GM12878 (cell line): ENCODE measurements around the gene CMC1. TPM values are rescaled to one million over a fixed set of nuclear protein-coding genes. Genes with fewer than 3 reads are reported as not detected.
A peak's percentile ranks its signal among the peaks of the same experiment; 100 is the strongest.

ENCODE experiments used
- ATAC-seq: fragments of 200-7000 bp; cut with Tn5 transposase; 3 replicates; pipeline ENCODE4 v1.9.1; 2020; ENCODE audit warnings: mild to moderate bottlenecking, moderate library complexity
- BruUV-seq: library from RNA; stranded (reverse); fragments of 400-500 nt; replicated peaks from 2 replicates; lab custom pipeline; 2021; lab: Mats Ljungman, UMichigan
- CTCF ChIA-PET: fragments of 300-600 bp; sonication (Branson Sonifier 250); formaldehyde crosslinking; extraction: SDS; loops from one replicate; lab custom pipeline; 2021; ENCODE audit warnings: inconsistent platforms; lab: Yijun Ruan, JAX
- POLR2A ChIA-PET: fragments of 350-600 bp; formaldehyde crosslinking; extraction: SDS; loops from one replicate; lab custom pipeline; 2021; ENCODE audit warnings: inconsistent platforms; lab: Charles Lee
- RAD21 ChIA-PET: fragments of 300-600 bp; sonication (Branson Sonifier 250); formaldehyde crosslinking; loops from one replicate; lab custom pipeline; 2023; ENCODE audit warnings: antibody characterized with exemption; ENCODE audit not compliant: unreplicated experiment; lab: Charles Lee
- SMC1A ChIA-PET: fragments of 300-600 bp; sonication (Branson Sonifier 250); formaldehyde crosslinking; loops from one replicate; lab custom pipeline; 2023; ENCODE audit not compliant: unreplicated experiment, uncharacterized antibody; lab: Charles Lee
- DNase-seq: peaks from one replicate; pipeline ENCODE4 v3.0.0-alpha.2; 2011; ENCODE audit warnings: low read depth, low spot score
- FAIRE-seq: peaks from 3 replicates; lab custom pipeline; 2011; peaks lifted over from hg19 to GRCh38; lab: Jason Lieb, UNC
- H2AFZ ChIP-seq: 2 replicates; pipeline ENCODE4 v1.6.0; 2011; ENCODE audit warnings: low read depth, low read length, control low read depth; ENCODE audit not compliant: control insufficient read depth
- H3K27ac ChIP-seq: 2 replicates; pipeline ENCODE4 v1.5.1; 2011; ENCODE audit warnings: control low read depth; ENCODE audit not compliant: control insufficient read depth, insufficient read depth
- H3K27me3 ChIP-seq, 2 experiments: replicated peaks in 1 of 2; 2 replicates each; pipeline versions ENCODE4 v1.6.0 to v1.6.1; 2011; ENCODE audit warnings: low read length in 1 of 2; ENCODE audit not compliant: control insufficient read depth in 2 of 2, insufficient read depth in 2 of 2
- H3K36me3 ChIP-seq, 2 experiments: 2 replicates each; pipeline ENCODE4 v1.5.1; 2011; ENCODE audit warnings: low read length in 1 of 2; ENCODE audit not compliant: control insufficient read depth in 2 of 2, insufficient read depth in 2 of 2
- H3K4me1 ChIP-seq: 2 replicates; pipeline ENCODE4 v1.6.1; 2011; ENCODE audit warnings: mild to moderate bottlenecking, low read length, moderate library complexity, mixed read lengths; ENCODE audit not compliant: control insufficient read depth, insufficient read depth
- H3K4me2 ChIP-seq: 2 replicates; pipeline ENCODE4 v1.6.0; 2011; ENCODE audit warnings: control low read depth; ENCODE audit not compliant: control insufficient read depth, insufficient read depth
- H3K4me3 ChIP-seq: fragments of 200-600 bp; sonication (generic); 2 replicates; pipeline ENCODE4 v1.5.1; 2016
- H3K79me2 ChIP-seq: 2 replicates; pipeline ENCODE4 v1.6.0; 2011; ENCODE audit warnings: low read length; ENCODE audit not compliant: control insufficient read depth, insufficient read depth
- H3K9ac ChIP-seq: 2 replicates; pipeline ENCODE4 v1.8.0; 2011; ENCODE audit warnings: low read length, control low read depth, mixed read lengths; ENCODE audit not compliant: control insufficient read depth, insufficient read depth
- H3K9me3 ChIP-seq: replicated peaks from 3 replicates; pipeline ENCODE4 v1.5.1; 2011; ENCODE audit warnings: mild to moderate bottlenecking, low read length; ENCODE audit not compliant: control insufficient read depth, insufficient read depth
- H4K20me1 ChIP-seq: 2 replicates; pipeline ENCODE4 v1.6.0; 2011; ENCODE audit not compliant: control insufficient read depth, insufficient read depth
- BHLHE40 ChIP-seq, 2 experiments: fragments of 450-650 bp in 1 of 2; IDR thresholded peaks; 2 replicates each; pipeline ENCODE4 v1.6.1; 2011 to 2017; ENCODE audit warnings: low read depth in 2 of 2, borderline replicate concordance in 1 of 2, improper control_type of control experiment in 1 of 2, low read length in 1 of 2, mild to moderate bottlenecking in 1 of 2
- TBL1XR1 ChIP-seq: IDR thresholded peaks from 2 replicates; pipeline ENCODE4 v1.6.1; 2012; ENCODE audit warnings: low read depth, low read length, improper control_type of control experiment
- WGBS: methylation state at CpG from one replicate; pipeline ENCODE4 v1.1.6; 2016; ENCODE audit warnings: low lambda C conversion rate; ENCODE audit not compliant: insufficient replicate concordance, insufficient coverage; ENCODE audit errors: missing lambda C conversion rate; 5-methylcytosine and 5-hydroxymethylcytosine counted together
- in situ Hi-C: fragments of 300-500 bp; cut with MboI; formaldehyde crosslinking; loops from 9 replicates; pipeline ENCODE4 v1.14.3; 2018; ENCODE audit warnings: mixed read lengths
- intact Hi-C: fragments of 100-400 bp; cut with micrococcal nuclease; formaldehyde crosslinking; loops from one replicate; pipeline ENCODE4 v1.14.2; 2022; ENCODE audit not compliant: unreplicated experiment
- polyA plus RNA-seq, 11 experiments: library from polyadenylated mRNA; depleted of rRNA in 4 of 11; unstranded in 6 of 11; stranded (reverse) in 5 of 11; fragments of >200 nt; fragmentation: Nextera tagmentation in 4 of 11; fragmentation: Illumina TruSeq in 1 of 11; extraction: Ambion mirVana in 4 of 11; extraction: Trizol in 1 of 11; gene quantifications; 1 replicate in 1 of 11; 2 replicates in 10 of 11; pipeline versions ENCODE4 v1.2.1 to v1.2.3, GENCODE V29; 2011 to 2016; ENCODE audit warnings: inconsistent platforms in 2 of 11, missing spikeins in 2 of 11, low read depth in 1 of 11
- total RNA-seq, 4 experiments: library from RNA; depleted of rRNA in 3 of 4; stranded (reverse); fragments of >200 nt in 3 of 4; fragmentation: Illumina TruSeq in 1 of 4; extraction: Trizol in 1 of 4; gene quantifications; 2 replicates each; pipeline versions ENCODE4 v1.2.1 to v1.2.3, GENCODE V29; 2013 to 2021
- TF ChIP-seq, protein P1 (sequence below): fragments of 450-650 bp; IDR thresholded peaks from 2 replicates; pipeline ENCODE4 v1.6.1; 2016; ENCODE audit warnings: mild to moderate bottlenecking, moderate library complexity, borderline replicate concordance
- TF ChIP-seq, protein P2 (sequence below): fragments of 450-650 bp; IDR thresholded peaks from 2 replicates; pipeline ENCODE4 v1.6.1; 2016; ENCODE audit warnings: mild to moderate bottlenecking

CMC1 gene
- total and polyA plus RNA-seq, 10 of the 15 experiments (the other 5 are each of a cell fraction or from before 2014, with no cell fraction given) = 12.3 to 118 (median 29.3) TPM

DNA sequence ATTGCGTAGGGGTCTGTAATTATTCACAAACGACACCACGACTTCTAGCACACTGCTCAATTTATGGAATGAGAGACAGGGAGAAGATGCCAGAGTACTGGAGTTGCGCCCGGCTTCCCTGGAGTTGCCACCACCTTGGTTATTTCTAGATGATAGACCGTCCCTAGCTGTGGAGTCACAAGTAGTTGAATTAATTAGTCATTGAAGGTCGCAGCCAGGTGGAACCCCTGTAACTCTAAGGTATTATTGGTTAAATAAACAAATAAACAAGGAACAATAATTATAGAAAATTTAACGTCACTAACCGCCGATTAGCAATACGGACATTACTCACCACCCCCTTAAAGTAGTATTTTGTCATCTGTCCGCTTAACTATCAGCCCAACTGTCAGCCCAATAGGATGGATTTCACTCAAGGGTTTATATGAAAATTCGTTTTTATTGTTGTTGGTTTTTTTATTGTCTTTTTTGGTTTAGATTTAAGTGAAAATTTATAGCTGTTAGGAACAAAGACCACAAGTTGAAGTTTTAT is 108.1 kb downstream of the CMC1 start:
- Histone ChIP-seq H3K4me2 (peak overlapping the region; percentile 94), H3K36me3 (no peaks in the 10 kb centered on the region), H2AFZ (peak overlapping the region; percentile 87), H3K27me3 (no peaks in the 10 kb centered on the region), H3K79me2 (peaks cover 46% of the 10 kb centered on the region), H3K9me3 (no peaks in the 10 kb centered on the region), H3K4me3 (peak overlapping the region; percentile 81), H3K9ac (peak overlapping the region; percentile 98), H4K20me1 (no peaks in the 10 kb centered on the region), H3K4me1 (no peaks in the 10 kb centered on the region), H3K27ac (peak overlapping the region; percentile 97)
- ChIA-PET CTCF (interaction anchor here (0.9 to 2.0 kb wide), 8 partner anchors 10 to 637 kb away, joined by 3 to 18 read pairs (median 6); no protein-coding TSS in a partner anchor), POLR2A (interaction anchor here (0.5 to 1.9 kb wide), 9 partner anchors 10 to 669 kb away, joined by 3 to 17 read pairs (median 4); no protein-coding TSS in a partner anchor), SMC1A (interaction anchor here (0.9 to 2.4 kb wide), 8 partner anchors 8 to 865 kb away, joined by 3 to 7 read pairs (median 3); partner anchors contain the start of gene SLC4A7), RAD21 (interaction anchor here (0.7 to 1.7 kb wide), 6 partner anchors 8 to 637 kb away, joined by 3 to 8 read pairs (median 4); partner anchors contain the start of gene EOMES)
- DNase-seq (no peak), FAIRE-seq (no peak), ATAC-seq (no peak)
- in situ Hi-C loops = loop anchor here (10.0 to 25.0 kb wide), 2 partner anchors 865 to 1212 kb away; partner anchors contain the start of gene SLC4A7
- BruUV-seq = TSS peak; percentile 80
- WGBS = 1% methylated on average over 13 of the region's 13 CpGs
- intact Hi-C loops = loop anchor here (10.0 kb wide), 1 partner anchor 865 kb away; the partner anchor contains the start of gene SLC4A7
- TF ChIP-seq, protein P1, sequence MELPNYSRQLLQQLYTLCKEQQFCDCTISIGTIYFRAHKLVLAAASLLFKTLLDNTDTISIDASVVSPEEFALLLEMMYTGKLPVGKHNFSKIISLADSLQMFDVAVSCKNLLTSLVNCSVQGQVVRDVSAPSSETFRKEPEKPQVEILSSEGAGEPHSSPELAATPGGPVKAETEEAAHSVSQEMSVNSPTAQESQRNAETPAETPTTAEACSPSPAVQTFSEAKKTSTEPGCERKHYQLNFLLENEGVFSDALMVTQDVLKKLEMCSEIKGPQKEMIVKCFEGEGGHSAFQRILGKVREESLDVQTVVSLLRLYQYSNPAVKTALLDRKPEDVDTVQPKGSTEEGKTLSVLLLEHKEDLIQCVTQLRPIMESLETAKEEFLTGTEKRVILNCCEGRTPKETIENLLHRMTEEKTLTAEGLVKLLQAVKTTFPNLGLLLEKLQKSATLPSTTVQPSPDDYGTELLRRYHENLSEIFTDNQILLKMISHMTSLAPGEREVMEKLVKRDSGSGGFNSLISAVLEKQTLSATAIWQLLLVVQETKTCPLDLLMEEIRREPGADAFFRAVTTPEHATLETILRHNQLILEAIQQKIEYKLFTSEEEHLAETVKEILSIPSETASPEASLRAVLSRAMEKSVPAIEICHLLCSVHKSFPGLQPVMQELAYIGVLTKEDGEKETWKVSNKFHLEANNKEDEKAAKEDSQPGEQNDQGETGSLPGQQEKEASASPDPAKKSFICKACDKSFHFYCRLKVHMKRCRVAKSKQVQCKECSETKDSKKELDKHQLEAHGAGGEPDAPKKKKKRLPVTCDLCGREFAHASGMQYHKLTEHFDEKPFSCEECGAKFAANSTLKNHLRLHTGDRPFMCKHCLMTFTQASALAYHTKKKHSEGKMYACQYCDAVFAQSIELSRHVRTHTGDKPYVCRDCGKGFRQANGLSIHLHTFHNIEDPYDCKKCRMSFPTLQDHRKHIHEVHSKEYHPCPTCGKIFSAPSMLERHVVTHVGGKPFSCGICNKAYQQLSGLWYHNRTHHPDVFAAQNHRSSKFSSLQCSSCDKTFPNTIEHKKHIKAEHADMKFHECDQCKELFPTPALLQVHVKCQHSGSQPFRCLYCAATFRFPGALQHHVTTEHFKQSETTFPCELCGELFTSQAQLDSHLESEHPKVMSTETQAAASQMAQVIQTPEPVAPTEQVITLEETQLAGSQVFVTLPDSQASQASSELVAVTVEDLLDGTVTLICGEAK = peak; percentile 54; the same call in 1 of the 2 replicates
- no peak for TF ChIP-seq TBL1XR1
- 0 out of 4 replicates have a peak, but pooled peaks of 1 of the 2 experiments have one; percentile 3 for TF ChIP-seq BHLHE40 (IDR thresholded peaks at IDR 0.05; ENCODE audit: borderline replicate concordance in 1 of 2, low read depth in 2 of 2, low read length in 1 of 2)
- TF ChIP-seq, protein P2, sequence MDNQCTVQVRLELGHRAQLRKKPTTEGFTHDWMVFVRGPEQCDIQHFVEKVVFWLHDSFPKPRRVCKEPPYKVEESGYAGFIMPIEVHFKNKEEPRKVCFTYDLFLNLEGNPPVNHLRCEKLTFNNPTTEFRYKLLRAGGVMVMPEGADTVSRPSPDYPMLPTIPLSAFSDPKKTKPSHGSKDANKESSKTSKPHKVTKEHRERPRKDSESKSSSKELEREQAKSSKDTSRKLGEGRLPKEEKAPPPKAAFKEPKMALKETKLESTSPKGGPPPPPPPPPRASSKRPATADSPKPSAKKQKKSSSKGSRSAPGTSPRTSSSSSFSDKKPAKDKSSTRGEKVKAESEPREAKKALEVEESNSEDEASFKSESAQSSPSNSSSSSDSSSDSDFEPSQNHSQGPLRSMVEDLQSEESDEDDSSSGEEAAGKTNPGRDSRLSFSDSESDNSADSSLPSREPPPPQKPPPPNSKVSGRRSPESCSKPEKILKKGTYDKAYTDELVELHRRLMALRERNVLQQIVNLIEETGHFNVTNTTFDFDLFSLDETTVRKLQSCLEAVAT = peak; percentile 95

Other genes starting within 250 kb of the CMC1 start
- gene ZCWPW2, start 107.1 kb downstream of the CMC1 start, total RNA-seq (2014; rRNA removed) = not detected in 2 replicates
- 0.09 and 0.18 TPM in 2 replicates for gene ZCWPW2, start 107.1 kb downstream of the CMC1 start, total RNA-seq (2014; rRNA removed; fragmentation: Illumina TruSeq; extraction: Trizol)
- gene ZCWPW2, start 107.1 kb downstream of the CMC1 start, total RNA-seq (2021) = not detected in 2 replicates
- gene ZCWPW2, start 107.1 kb downstream of the CMC1 start, polyA plus RNA-seq (2011; rRNA removed) = 0.14 and 0.23 TPM in 2 replicates
- 0.22 TPM in 1 of 2 replicates, not detected in the other for gene ZCWPW2, start 107.1 kb downstream of the CMC1 start, polyA plus RNA-seq (2014; fragmentation: Illumina TruSeq; extraction: Trizol)
- under 1 TPM; 0.31 to 0.37 TPM for gene ZCWPW2, start 107.1 kb downstream of the CMC1 start, polyA plus RNA-seq (2014; fragmentation: Nextera tagmentation; extraction: Ambion mirVana)
- not detected in 2 replicates for gene ZCWPW2, start 107.1 kb downstream of the CMC1 start, polyA plus RNA-seq (2014; rRNA removed)
- gene ZCWPW2, start 107.1 kb downstream of the CMC1 start, polyA plus RNA-seq (2016; fragmentation: Nextera tagmentation; extraction: Ambion mirVana) = under 1 TPM; 0.09 to 0.38 TPM
- 19.9 and 23.1 TPM in 2 replicates for gene AZI2, start 107.2 kb downstream of the CMC1 start, total RNA-seq (2014; rRNA removed)
- gene AZI2, start 107.2 kb downstream of the CMC1 start, total RNA-seq (2014; rRNA removed; fragmentation: Illumina TruSeq; extraction: Trizol) = 35.1 and 35.5 TPM in 2 replicates
- gene AZI2, start 107.2 kb downstream of the CMC1 start, total RNA-seq (2021) = 32.6 and 37.8 TPM in 2 replicates
- gene AZI2, start 107.2 kb downstream of the CMC1 start, polyA plus RNA-seq (2011; rRNA removed) = 91.7 and 137 TPM in 2 replicates
- 30.1 and 40.2 TPM in 2 replicates for gene AZI2, start 107.2 kb downstream of the CMC1 start, polyA plus RNA-seq (2014; fragmentation: Illumina TruSeq; extraction: Trizol)
- gene AZI2, start 107.2 kb downstream of the CMC1 start, polyA plus RNA-seq (2014; fragmentation: Nextera tagmentation; extraction: Ambion mirVana) = 10 to 100 TPM; 33.4 to 36.2 TPM
- gene AZI2, start 107.2 kb downstream of the CMC1 start, polyA plus RNA-seq (2014; rRNA removed) = 17.8 and 27.7 TPM in 2 replicates
- gene AZI2, start 107.2 kb downstream of the CMC1 start, polyA plus RNA-seq (2016; fragmentation: Nextera tagmentation; extraction: Ambion mirVana) = 10 to 100 TPM; 33.4 to 35.6 TPM